Measurements from ENCODE around the gene P4HA2. TPM values are rescaled to one million over a fixed set of nuclear protein-coding genes. Genes with fewer than 3 reads are reported as not detected.

P4HA2 gene
- total and polyA plus RNA-seq, 2 of the 8 experiments (the other 6 are each of a cell fraction or from before 2014, with no cell fraction given): 7.4 to 9.3 TPM

GRCh38 chr5:132204371-132205135 lies 23.1 kb downstream of the P4HA2 start (continued):
- TF ChIP-seq CHD7 (IDR thresholded peaks at IDR 0.05; ENCODE audit: insufficient replicate concordance, low read length): no peak
- TF ChIP-seq SRF (IDR thresholded peaks at IDR 0.05; ENCODE audit: low read depth, low read length): no peak
- no peak for TF ChIP-seq NANOG (IDR thresholded peaks at IDR 0.05; ENCODE audit: insufficient read depth, low read depth, low read length, poor library complexity, severe bottlenecking)
- TF ChIP-seq TEAD4 (IDR thresholded peaks at IDR 0.05; ENCODE audit: low read depth, low read length): no peak

All from H1 (cell line).